A673 (cell line): ENCODE measurements around the gene IL4R. TPM values are rescaled to one million over a fixed set of nuclear protein-coding genes. Genes with fewer than 3 reads are reported as not detected.

Experiments used
- Bru-seq: library from RNA; stranded (reverse); fragments of 400-500 nt; gene quantifications from one replicate; lab custom pipeline; 2021; lab: Mats Ljungman, UMichigan
- BruChase-seq, 2 experiments: library from RNA; stranded (reverse); fragments of 400-500 nt; gene quantifications; one replicate each; lab custom pipeline; 2021; lab: Mats Ljungman, UMichigan
- BruUV-seq: library from RNA; stranded (reverse); fragments of 400-500 nt; replicated peaks from 2 replicates; lab custom pipeline; 2021; lab: Mats Ljungman, UMichigan
- CTCF ChIA-PET: fragments of 300-600 bp; sonication (Branson Sonifier 250); formaldehyde crosslinking; loops from one replicate; lab custom pipeline; 2022; ENCODE audit warnings: antibody characterized with exemption; lab: Charles Lee
- POLR2A ChIA-PET: fragments of 300-600 bp; sonication (Branson Sonifier 250); formaldehyde crosslinking; loops from one replicate; lab custom pipeline; 2022; ENCODE audit warnings: antibody characterized with exemption; ENCODE audit not compliant: low non-redundant PET; lab: Charles Lee
- DNase-seq: peaks from one replicate; pipeline ENCODE4 v3.0.0-alpha.2; 2015; ENCODE audit warnings: low spot score
- H3K27ac ChIP-seq: fragments of 200-600 bp; sonication (generic); 2 replicates; pipeline ENCODE4 v1.5.1; 2016; ENCODE audit warnings: mixed run types, low read depth, mild to moderate bottlenecking, mixed read lengths, antibody characterized with exemption, low read length; ENCODE audit not compliant: poor library complexity, severe bottlenecking
- H3K27me3 ChIP-seq: fragments of 200-600 bp; sonication (generic); replicated peaks from 2 replicates; pipeline ENCODE4 v1.6.1; 2017; ENCODE audit warnings: mixed run types, low read depth, mild to moderate bottlenecking, mixed read lengths, antibody characterized with exemption, low read length; ENCODE audit not compliant: insufficient read depth, poor library complexity
- H3K36me3 ChIP-seq: fragments of 200-600 bp; sonication (generic); 2 replicates; pipeline ENCODE4 v1.6.1; 2016; ENCODE audit warnings: mixed run types, mild to moderate bottlenecking, mixed read lengths, antibody characterized with exemption, low read length; ENCODE audit not compliant: insufficient read depth, poor library complexity, severe bottlenecking
- H3K4me1 ChIP-seq: fragments of 200-600 bp; sonication (generic); 2 replicates; pipeline ENCODE4 v1.6.1; 2017; ENCODE audit warnings: mixed run types, mild to moderate bottlenecking, mixed read lengths, antibody characterized with exemption, low read length; ENCODE audit not compliant: insufficient read depth, poor library complexity, severe bottlenecking
- H3K4me3 ChIP-seq: fragments of 200-600 bp; sonication (generic); 2 replicates; pipeline ENCODE4 v1.5.1; 2016; ENCODE audit warnings: low read depth, mixed run types, mild to moderate bottlenecking, mixed read lengths, low read length; ENCODE audit not compliant: poor library complexity, severe bottlenecking
- H3K9me3 ChIP-seq: fragments of 200-600 bp; sonication (generic); 2 replicates; pipeline ENCODE4 v1.6.1; 2016; ENCODE audit warnings: mixed run types, low read depth, mild to moderate bottlenecking, mixed read lengths, antibody characterized with exemption, low read length; ENCODE audit not compliant: poor library complexity, severe bottlenecking
- CTCF ChIP-seq: fragments of 300-800, 200-600 bp; sonication (generic); conservative IDR thresholded peaks from 2 replicates; pipeline ENCODE4 v1.5.1; 2017; ENCODE audit warnings: low read depth, mild to moderate bottlenecking, antibody characterized with exemption, low read length, moderate library complexity, mixed read lengths
- EZH2 ChIP-seq: fragments of 200-600 bp; sonication (generic); IDR thresholded peaks from 2 replicates; pipeline ENCODE4 v1.6.1; 2017; ENCODE audit warnings: borderline replicate concordance, low read depth, mild to moderate bottlenecking, mixed read lengths, antibody characterized with exemption, low read length; ENCODE audit not compliant: poor library complexity, severe bottlenecking
- intact Hi-C: fragments of 100-400 bp; cut with micrococcal nuclease; formaldehyde crosslinking; loops from one replicate; pipeline ENCODE4 v1.10.0; 2022; ENCODE audit not compliant: unreplicated experiment
- long read RNA-seq: library from polyadenylated mRNA; stranded (forward); transcript quantifications from one replicate; pipeline ENCODE4 v2.0.0, GENCODE V29; 2022
- total RNA-seq: library from RNA; stranded (reverse); gene quantifications from 2 replicates; pipeline ENCODE4 v1.2.3, GENCODE V29; 2021

Gene IL4R
- total RNA-seq (22.9 and 27.4 TPM in 2 replicates), Bru-seq, nascent RNA (percentile 57 among the genes with signal in this experiment), BruChase-seq, experiment 1, labeled RNA remaining after a 2-hour chase (percentile 53 among the genes with signal in this experiment), BruChase-seq, experiment 2, labeled RNA remaining after a 6-hour chase (percentile 56 among the genes with signal in this experiment)
- long read RNA-seq, transcript IL4R-203 (10 exons, 3,539 nt) = minor isoform, 7 of 26 reads
- long read RNA-seq, transcript IL4R-202 (11 exons, 3,685 nt) = major isoform, 10 of 26 reads
- long read RNA-seq, partial matches to known transcripts = 0 of 26 reads
- long read RNA-seq, other reads (novel, unspliced or antisense) = 9 of 26 reads

- TF ChIP-seq CTCF = no peak
- TF ChIP-seq EZH2 = no peak
- intact Hi-C loops = no loop called here
- Histone ChIP-seq H3K9me3 (peaks cover 5% of the 10 kb centered on the region), H3K36me3 (no peaks in the 10 kb centered on the region), H3K4me3 (peak within 1 kb of the TSS; percentile 81), H3K4me1 (no peaks in the 10 kb centered on the region), H3K27me3 (no peaks in the 10 kb centered on the region), H3K27ac (peak within 1 kb of the TSS; percentile 71)
- no TSS peak for BruUV-seq
- POLR2A ChIA-PET = no interaction called here
- CTCF ChIA-PET = no interaction called here
- peak; percentile 42 for DNase-seq
Observed at GRCh38 chr16:27313422-27314160, at the start of gene IL4R. TSS of gene IL4R (plus strand) at chr16:27313974. CDS start at chr16:27340204, 26,230 bp downstream.

GRCh38 chr16:27264151-27264550 is 49.6 kb upstream of the IL4R start:
- no peak overlapping the region for H3K27ac ChIP-seq

GRCh38 chr16:27265982-27266381 is 47.8 kb upstream of the IL4R start:
- no peak overlapping the region for H3K4me3 ChIP-seq
- intact Hi-C loops = no loop called here
- DNase-seq = no peak
- no TSS peak for BruUV-seq
- ChIA-PET CTCF (no interaction called here), POLR2A (no interaction called here)
- no peaks in the 10 kb centered on the region for H3K36me3 ChIP-seq
- no peaks in the 10 kb centered on the region for H3K9me3 ChIP-seq
- no peak overlapping the region for H3K27ac ChIP-seq
- H3K4me1 ChIP-seq = peaks cover 8% of the 10 kb centered on the region
- no peaks in the 10 kb centered on the region for H3K27me3 ChIP-seq
- TF ChIP-seq CTCF (no peak), EZH2 (no peak)

More at GRCh38 chr16:27264151-27264550, 49.6 kb upstream of the IL4R start:
- CTCF ChIA-PET = no interaction called here
- no peak for DNase-seq
- Histone ChIP-seq H3K36me3 (no peaks in the 10 kb centered on the region), H3K9me3 (no peaks in the 10 kb centered on the region), H3K4me3 (no peak overlapping the region), H3K4me1 (peaks cover 3% of the 10 kb centered on the region), H3K27me3 (no peaks in the 10 kb centered on the region)
- intact Hi-C loops = no loop called here
- BruUV-seq = no TSS peak
- TF ChIP-seq CTCF (no peak), EZH2 (no peak)
- POLR2A ChIA-PET = no interaction called here
